GM19438 (cell line): ENCODE results near the gene NMRAL1.

Source experiments
- ATAC-seq: cut with Tn5 transposase; IDR thresholded peaks from one replicate; pipeline ENCODE4 v1.9.1; 2021; ENCODE audit warnings: low read depth; ENCODE audit not compliant: unreplicated experiment

The NMRAL1 gene

DNA sequence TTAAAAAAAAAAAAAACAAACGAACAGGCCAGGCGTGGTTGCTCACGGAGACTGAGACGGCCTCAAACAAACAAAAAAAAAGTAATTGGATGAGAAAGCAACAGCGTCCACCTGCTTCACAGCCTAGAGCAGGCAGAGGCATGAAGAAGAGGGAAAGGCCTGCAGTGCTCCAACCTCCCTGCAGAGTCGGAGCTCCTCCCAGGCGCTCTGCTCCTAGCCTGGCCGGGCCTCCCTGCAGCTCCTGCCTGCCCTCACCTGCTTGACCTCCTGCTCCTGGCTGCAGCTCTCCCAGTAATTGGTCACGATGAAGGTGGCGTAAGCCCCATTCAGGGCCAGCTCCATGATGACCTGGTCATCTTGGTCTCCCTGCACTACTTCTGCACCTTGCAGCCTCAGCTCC lies 5.5 kb downstream of the NMRAL1 start:
- no peak for ATAC-seq

- no peak for ATAC-seq
These were observed 6.5 kb downstream of the NMRAL1 start for GRCh38 chr16:4467916-4468315.

DNA sequence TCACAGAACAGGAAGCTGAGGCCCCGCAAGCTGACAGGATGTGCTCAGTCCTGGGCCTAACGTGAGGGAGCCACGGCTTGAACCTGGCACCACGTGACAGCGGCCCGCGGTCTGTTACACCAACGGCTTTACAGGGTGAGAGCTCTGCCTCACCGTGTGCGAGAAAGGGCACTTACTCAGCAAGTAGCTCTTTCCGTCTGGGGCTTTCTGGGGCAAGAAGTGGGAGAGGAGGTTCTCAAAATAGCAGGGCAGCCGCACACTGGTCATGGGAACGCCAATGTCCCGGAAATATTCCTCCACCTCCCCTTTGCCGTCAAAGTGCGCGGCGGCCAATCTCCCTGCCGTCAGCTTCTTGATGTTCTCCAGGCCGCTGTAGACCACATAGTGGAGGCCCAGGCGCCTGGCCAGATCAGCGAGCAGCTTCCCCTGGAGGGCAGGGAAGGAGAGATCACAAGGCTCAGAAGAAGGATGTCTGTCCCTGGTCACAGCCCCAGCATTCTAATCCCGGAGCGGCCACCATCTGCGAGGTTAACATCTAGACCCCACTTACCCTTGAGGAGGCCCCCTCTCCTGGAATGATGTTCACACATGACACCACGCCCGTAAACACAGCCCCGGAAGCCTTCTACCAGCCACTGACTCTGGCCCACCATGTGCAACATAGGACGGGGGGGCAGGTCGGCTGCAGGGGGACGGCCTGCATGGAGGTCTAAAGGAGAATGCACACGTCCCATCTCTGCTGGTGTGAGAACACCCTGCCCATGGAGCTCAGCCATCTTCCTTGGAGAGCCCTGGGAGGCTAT lies 8.2 kb downstream of the NMRAL1 start:
- no peak for ATAC-seq

- ATAC-seq = no peak
These were observed 10.8 kb downstream of the NMRAL1 start for GRCh38 chr16:4463522-4464163.

GRCh38 chr16:4461250-4462085 lies 13.0 kb downstream of the NMRAL1 start:
- no peak for ATAC-seq

GRCh38 chr16:4460936-4461249 lies 13.5 kb downstream of the NMRAL1 start:
- no peak for ATAC-seq

DNA sequence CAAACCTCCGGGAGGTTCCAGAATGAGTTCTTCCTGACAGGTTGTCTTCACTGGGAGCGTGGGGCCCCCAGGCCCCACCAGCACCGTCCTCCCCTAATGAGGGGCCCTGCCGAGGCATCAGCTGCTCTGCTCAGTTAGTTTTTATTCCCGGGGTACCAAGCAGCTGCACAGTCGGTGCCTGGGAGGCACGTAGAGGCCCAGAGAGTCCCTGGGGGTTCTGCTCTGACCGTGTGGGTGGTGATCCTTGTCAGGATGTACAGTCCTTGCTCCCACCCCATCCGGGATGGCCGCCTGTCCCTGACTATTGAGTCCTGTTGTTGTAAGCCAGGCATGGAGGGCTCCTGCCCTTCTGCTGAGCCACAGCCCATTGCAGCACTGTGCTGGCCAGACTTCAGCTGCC lies 18.5 kb downstream of the NMRAL1 start:
- no peak for ATAC-seq

DNA sequence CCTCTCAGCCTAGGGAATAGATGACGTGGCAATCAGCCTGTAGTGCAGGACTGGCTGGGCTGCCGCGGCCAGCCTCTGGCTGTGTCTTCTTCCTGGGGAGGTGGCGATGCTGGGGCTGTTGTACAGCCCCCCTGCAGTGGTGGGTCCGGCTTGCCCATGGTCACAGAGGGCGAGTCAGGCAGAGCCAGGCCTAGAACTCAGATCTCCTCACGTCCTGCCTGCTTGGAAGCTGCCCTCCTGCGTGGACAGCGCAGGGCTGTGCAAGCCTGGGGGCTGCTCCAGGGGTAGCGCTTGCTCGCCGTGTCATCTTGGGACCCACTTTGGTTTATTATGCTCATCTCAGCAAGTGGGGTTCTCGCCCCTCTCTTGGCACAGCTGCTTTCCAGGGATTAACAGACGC lies 19.3 kb downstream of the NMRAL1 start:
- no peak for ATAC-seq

DNA sequence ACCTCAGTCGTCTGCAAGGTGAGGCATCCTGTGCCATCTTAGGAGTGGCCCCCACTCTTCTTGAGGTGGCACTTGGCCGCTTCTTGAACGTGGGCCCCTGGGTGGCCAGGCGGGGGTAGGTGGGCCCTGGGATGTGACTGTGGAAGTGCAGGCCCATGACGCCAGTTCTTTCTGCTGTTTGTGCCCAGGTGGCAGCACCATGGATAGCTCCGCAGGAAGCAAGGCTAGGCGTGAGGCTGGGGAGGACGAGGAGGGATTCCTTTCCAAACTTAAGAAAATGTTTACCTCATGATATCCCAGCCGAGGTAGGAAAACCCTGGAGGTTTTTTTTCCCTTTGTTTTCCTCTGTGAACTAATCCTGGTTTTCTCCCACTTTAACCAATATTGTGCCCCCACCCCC lies 19.8 kb downstream of the NMRAL1 start:
- no peak for ATAC-seq

- ATAC-seq = no peak
These were observed 21.8 kb downstream of the NMRAL1 start for GRCh38 chr16:4452674-4453073.

- no peak for ATAC-seq
These were observed 23.4 kb downstream of the NMRAL1 start for GRCh38 chr16:4450931-4451519.

DNA sequence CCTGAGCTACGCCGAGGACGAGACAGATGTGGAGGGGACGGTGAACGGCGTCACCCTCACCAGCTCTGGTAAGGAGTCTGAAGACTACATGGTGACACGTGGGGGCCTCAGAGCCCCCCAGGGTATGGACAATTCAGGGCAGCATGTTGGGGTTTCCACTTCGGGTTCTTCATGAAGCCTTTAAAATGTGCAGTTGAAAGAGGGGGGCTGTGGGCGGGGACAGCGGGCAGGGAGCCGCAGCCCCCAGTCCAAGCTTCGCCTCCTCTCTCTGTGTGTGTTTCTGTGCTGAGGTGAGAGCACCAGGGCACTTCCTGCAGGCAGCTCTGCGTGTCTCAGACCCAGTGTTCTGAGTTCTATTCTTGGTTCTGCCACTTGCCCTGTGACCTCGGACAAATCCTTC lies 24.0 kb downstream of the NMRAL1 start:
- no peak for ATAC-seq

DNA sequence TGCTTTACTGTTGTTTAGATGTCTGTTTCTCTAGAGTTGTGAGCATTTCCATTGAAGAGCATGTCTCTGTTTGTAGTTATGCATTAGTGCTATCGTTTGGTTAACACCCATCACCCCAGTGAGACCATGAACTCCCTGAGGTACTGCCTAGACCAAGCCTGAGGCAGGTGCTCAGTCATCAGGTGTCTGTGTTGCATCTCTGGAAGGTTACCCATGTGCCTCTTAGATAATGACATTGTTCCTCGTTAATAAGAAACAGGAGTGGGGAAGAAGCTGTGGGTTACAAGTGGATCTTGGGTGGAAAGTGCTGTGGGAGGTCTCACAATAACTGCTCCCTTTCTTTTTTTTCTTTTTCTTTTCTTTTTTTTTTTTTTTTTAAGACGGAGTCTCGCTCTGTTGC lies 30.4 kb downstream of the NMRAL1 start:
- no peak for ATAC-seq

DNA sequence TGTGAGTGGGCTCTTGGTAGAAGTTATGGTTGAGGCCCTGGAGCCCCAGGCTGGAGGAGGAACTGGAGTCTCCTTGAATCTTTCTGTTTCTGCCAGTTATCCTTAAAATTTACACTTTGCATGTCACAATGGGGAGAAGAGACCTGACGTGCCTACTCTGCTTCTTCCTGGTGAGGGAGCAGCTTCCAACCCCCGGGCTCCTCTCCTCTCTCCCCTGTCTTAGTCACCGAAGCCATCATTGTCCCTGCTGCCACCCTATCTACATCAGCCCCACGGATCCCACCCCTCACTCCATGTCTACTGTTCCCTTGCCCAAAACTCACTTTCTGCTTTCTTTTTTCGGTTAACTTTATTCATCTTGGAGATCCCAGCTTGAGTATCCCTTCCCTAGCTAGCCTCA lies 31.2 kb downstream of the NMRAL1 start:
- ATAC-seq = no peak

DNA sequence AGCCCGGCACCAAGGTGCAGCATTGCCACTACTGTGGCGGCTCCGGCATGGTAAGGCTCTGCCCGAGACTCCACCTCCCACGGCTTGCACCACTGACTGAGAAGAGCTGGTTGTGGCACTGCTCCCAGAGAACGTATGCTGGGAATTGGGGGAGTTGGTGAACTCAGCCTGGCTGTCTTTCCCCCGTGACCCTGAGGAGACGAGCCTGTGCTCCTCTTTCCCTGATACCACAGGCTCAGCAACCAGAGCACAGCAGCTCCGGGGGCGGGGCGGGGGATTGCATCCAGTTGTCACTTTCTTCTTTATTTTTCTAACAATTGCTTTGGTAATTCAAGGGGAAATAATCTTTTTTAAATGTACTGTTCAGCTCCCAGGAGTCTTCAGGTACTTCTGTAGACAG lies 32.1 kb downstream of the NMRAL1 start:
- no peak for ATAC-seq

GRCh38 chr16:4437366-4437765 lies 37.1 kb downstream of the NMRAL1 start:
- no peak for ATAC-seq

DNA sequence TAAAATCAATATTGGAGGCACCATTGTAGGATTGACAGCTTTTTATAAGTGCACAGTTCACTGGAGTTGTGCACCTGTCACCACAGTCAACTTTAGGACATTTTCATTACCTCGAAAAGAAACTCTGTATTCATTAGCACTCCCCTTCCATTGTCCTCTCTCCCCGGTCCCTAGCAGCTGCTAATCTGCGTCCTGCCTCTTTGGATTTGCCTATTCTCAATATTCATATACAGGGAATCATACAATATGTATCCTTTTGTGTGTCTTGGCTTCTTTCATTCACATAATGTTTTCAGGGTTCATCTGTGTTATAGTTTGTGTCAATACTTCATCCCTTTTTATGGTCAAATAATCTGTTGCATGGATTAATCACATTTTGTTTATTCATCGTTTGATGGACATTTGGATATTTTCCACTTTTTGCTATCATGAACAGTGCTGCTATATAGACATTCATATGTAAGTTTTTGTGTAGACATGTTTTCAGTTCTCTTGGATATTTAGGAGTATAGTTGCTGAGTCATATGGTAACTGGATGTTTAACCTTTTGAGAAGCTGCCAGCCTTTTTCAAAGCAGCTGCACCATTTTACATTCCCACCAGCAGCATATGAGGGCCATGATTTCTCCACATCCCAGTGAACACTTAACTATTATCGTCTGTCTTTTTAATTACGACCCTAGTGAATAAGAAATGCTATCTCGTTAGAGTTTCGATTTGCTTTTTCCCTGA lies 38.9 kb downstream of the NMRAL1 start:
- no peak for ATAC-seq

GRCh38 chr16:4433914-4434787 lies 40.3 kb downstream of the NMRAL1 start:
- ATAC-seq = no peak

- ATAC-seq = no peak
These were observed 41.2 kb downstream of the NMRAL1 start for GRCh38 chr16:4433228-4433627.

- no peak for ATAC-seq
These were observed 43.4 kb downstream of the NMRAL1 start for GRCh38 chr16:4431023-4431422.
